Right hindlimb (tissue), 1 donor: ENCODE measurements around the gene SPOCK1.

Experiments used
- DNase-seq: peaks from one replicate; pipeline ENCODE4 v3.0.0-alpha.2; 2018

Gene SPOCK1

GRCh38 chr5:137491121-137491520 is 8.0 kb downstream of the SPOCK1 start:
- no peak for DNase-seq

- DNase-seq = no peak
These were observed 8.5 kb downstream of the SPOCK1 start for GRCh38 chr5:137490591-137490990.

- no peak for DNase-seq
These were observed 10.2 kb downstream of the SPOCK1 start for GRCh38 chr5:137488974-137489373.

GRCh38 chr5:137488516-137488915 is 10.6 kb downstream of the SPOCK1 start:
- DNase-seq = no peak

- DNase-seq = no peak
These were observed 11.5 kb downstream of the SPOCK1 start for GRCh38 chr5:137487600-137487999.

GRCh38 chr5:137486707-137487106 is 12.4 kb downstream of the SPOCK1 start:
- DNase-seq = no peak

- DNase-seq = no peak
These were observed 17.5 kb downstream of the SPOCK1 start for GRCh38 chr5:137481596-137481995.

GRCh38 chr5:137478043-137478442 is 21.1 kb downstream of the SPOCK1 start:
- no peak for DNase-seq

- DNase-seq = no peak
These were observed 28.3 kb downstream of the SPOCK1 start for GRCh38 chr5:137470921-137471220.

- DNase-seq = no peak
These were observed 28.8 kb downstream of the SPOCK1 start for GRCh38 chr5:137470111-137470920.

- peak; percentile 33 for DNase-seq
These were observed 32.2 kb downstream of the SPOCK1 start for GRCh38 chr5:137466889-137467288.

GRCh38 chr5:137465930-137466329 is 33.2 kb downstream of the SPOCK1 start:
- no peak for DNase-seq

- no peak for DNase-seq
These were observed 36.2 kb downstream of the SPOCK1 start for GRCh38 chr5:137462816-137463520.

GRCh38 chr5:137462265-137462590 is 36.9 kb downstream of the SPOCK1 start:
- DNase-seq = peak; percentile 30

- no peak for DNase-seq
These were observed 37.5 kb downstream of the SPOCK1 start for GRCh38 chr5:137461391-137462264.

GRCh38 chr5:137454671-137455070 is 44.5 kb downstream of the SPOCK1 start:
- no peak for DNase-seq

GRCh38 chr5:137453483-137454080 is 45.5 kb downstream of the SPOCK1 start:
- DNase-seq = peak; percentile 18

GRCh38 chr5:137450759-137451158 is 48.4 kb downstream of the SPOCK1 start:
- DNase-seq = no peak

GRCh38 chr5:137448868-137449267 is 50.3 kb downstream of the SPOCK1 start:
- DNase-seq = no peak

- DNase-seq = no peak
These were observed 52.5 kb downstream of the SPOCK1 start for GRCh38 chr5:137446615-137447014.

GRCh38 chr5:137446151-137446550 is 53.0 kb downstream of the SPOCK1 start:
- no peak for DNase-seq

- no peak for DNase-seq
These were observed 56.5 kb downstream of the SPOCK1 start for GRCh38 chr5:137442660-137443059.

- no peak for DNase-seq
These were observed 57.6 kb downstream of the SPOCK1 start for GRCh38 chr5:137441476-137441875.
